ENCODE data around the gene VARS2.

- no peak for TF ChIP-seq ZFP3 (CRISPR knock-in tag; IDR thresholded peaks at IDR 0.05)
- TF ChIP-seq PPARA (CRISPR knock-in tag; IDR thresholded peaks at IDR 0.05; ENCODE audit: borderline replicate concordance): no peak
- TF ChIP-seq ZNF70 (CRISPR knock-in tag; IDR thresholded peaks at IDR 0.05): no peak
- no peak for TF ChIP-seq RARB (CRISPR knock-in tag; IDR thresholded peaks at IDR 0.05)
- TF ChIP-seq TOX (CRISPR knock-in tag; IDR thresholded peaks at IDR 0.05; ENCODE audit: borderline replicate concordance): no peak
- no peak for TF ChIP-seq CSDC2 (CRISPR knock-in tag; IDR thresholded peaks at IDR 0.05)
- TF ChIP-seq ZFP30 (CRISPR knock-in tag; IDR thresholded peaks at IDR 0.05): no peak
- no peak for TF ChIP-seq GLIS3 (CRISPR knock-in tag; IDR thresholded peaks at IDR 0.05)
Measured at GRCh38 chr6:30902709-30903108, 11.3 kb upstream of the VARS2 start.

All from SK-N-SH treated with all-trans-retinoic acid at 6 μM for 48 hours (cell line).